Cardiac fibroblast (primary cell): ENCODE measurements around the gene INPP5F.
A peak's percentile ranks its signal among the peaks of the same experiment; 100 is the strongest.

Experiments used
- DNase-seq, 2 donors: peaks; one replicate each; pipeline versions ENCODE4 v3.0.0 to v3.0.0-alpha.2; 2010; ENCODE audit warnings: low read depth in 2 of 2
- H3K4me3 ChIP-seq, 2 donors: replicated peaks in 1 of 2; 1 replicate in 1 of 2; 2 replicates in 1 of 2; pipeline ENCODE4 v1.5.1; 2011; ENCODE audit warnings: low read depth in 2 of 2, low read length in 2 of 2, mild to moderate bottlenecking in 2 of 2, moderate library complexity in 1 of 2
- CTCF ChIP-seq: IDR thresholded peaks from one replicate; pipeline ENCODE4 v1.5.1; 2011; ENCODE audit warnings: low read depth, mild to moderate bottlenecking, low read length, inconsistent platforms

Gene INPP5F

GRCh38 chr10:119845656-119846055 is 119.8 kb downstream of the INPP5F start:
- DNase-seq = no peak
- no peak overlapping the region for H3K4me3 ChIP-seq
- no peak for TF ChIP-seq CTCF

- DNase-seq = peak; percentile 78 to 82
- TF ChIP-seq CTCF = no peak
- no peak overlapping the region for H3K4me3 ChIP-seq
Measured at GRCh38 chr10:119849031-119849789, 123.4 kb downstream of the INPP5F start.

GRCh38 chr10:119849944-119850343 is 124.1 kb downstream of the INPP5F start:
- no peak for TF ChIP-seq CTCF
- DNase-seq = no peak
- H3K4me3 ChIP-seq = no peak overlapping the region

- TF ChIP-seq CTCF = no peak
- no peak for DNase-seq
Measured at GRCh38 chr10:119852277-119852676, 126.4 kb downstream of the INPP5F start.

GRCh38 chr10:119852822-119853221 is 127.0 kb downstream of the INPP5F start:
- no peak for TF ChIP-seq CTCF
- no peak for DNase-seq
- no peak overlapping the region for H3K4me3 ChIP-seq

More at GRCh38 chr10:119852277-119852676, 126.4 kb downstream of the INPP5F start:
- no peak overlapping the region for H3K4me3 ChIP-seq

- no peak overlapping the region for H3K4me3 ChIP-seq
- TF ChIP-seq CTCF = no peak
- DNase-seq = peak in 1 of 2 donors; percentile 13
Measured at GRCh38 chr10:119853574-119853973, 127.7 kb downstream of the INPP5F start.

GRCh38 chr10:119858063-119858462 is 132.2 kb downstream of the INPP5F start:
- DNase-seq = no peak
- H3K4me3 ChIP-seq = no peak overlapping the region
- no peak for TF ChIP-seq CTCF
